HepG2 (cell line): ENCODE data around the gene ETFA. TPM values are rescaled to one million over a fixed set of nuclear protein-coding genes. Genes with fewer than 3 reads are reported as not detected.

Experiments used
- ATAC-seq: fragments of 200-7000 bp; cut with Tn5 transposase; 3 replicates; pipeline ENCODE4 v1.9.1; 2020; ENCODE audit warnings: mild to moderate bottlenecking, moderate library complexity
- BruUV-seq: library from RNA; stranded (reverse); fragments of 400-500 nt; replicated peaks from 2 replicates; lab custom pipeline; 2021; lab: Mats Ljungman, UMichigan
- CTCF ChIA-PET: fragments of 300-600 bp; formaldehyde crosslinking; extraction: SDS; loops from one replicate; lab custom pipeline; 2021; ENCODE audit warnings: low total read pairs, inconsistent platforms, low intra/inter-chr PET ratio; lab: Yijun Ruan, JAX
- POLR2A ChIA-PET: fragments of 350-600 bp; sonication (Branson Sonifier 250); formaldehyde crosslinking; loops from one replicate; lab custom pipeline; 2020; ENCODE audit warnings: antibody characterized with exemption, inconsistent platforms; lab: Yijun Ruan, JAX
- DNase-seq: peaks from one replicate; pipeline ENCODE4 v3.0.0-alpha.2; 2015; ENCODE audit warnings: low spot score
- FAIRE-seq: peaks from 3 replicates; lab custom pipeline; 2011; peaks lifted over from hg19 to GRCh38; lab: Jason Lieb, UNC
- H2AFZ ChIP-seq: one replicate; pipeline ENCODE4 v1.6.1; 2011; ENCODE audit warnings: low read length, inconsistent platforms
- H3K27ac ChIP-seq: fragments of 300-600 bp; 3 replicates; pipeline ENCODE4 v1.8.0; 2011; ENCODE audit warnings: mixed run types, mild to moderate bottlenecking, mixed read lengths, low read length, inconsistent platforms; ENCODE audit not compliant: insufficient read depth; ENCODE audit errors: extremely low read length
- H3K27me3 ChIP-seq, 2 experiments: fragments of 200-600 bp in 1 of 2; 2 replicates in 1 of 2; 3 replicates in 1 of 2; pipeline versions ENCODE4 v1.6.0 to v1.8.0; 2011; ENCODE audit warnings: low read length in 2 of 2, mild to moderate bottlenecking in 2 of 2, moderate library complexity in 2 of 2, inconsistent platforms in 1 of 2; ENCODE audit not compliant: insufficient read depth in 2 of 2, control insufficient read depth in 1 of 2
- H3K36me3 ChIP-seq, 2 experiments: fragments of 200-600 bp in 1 of 2; replicated peaks in 1 of 2; 2 replicates in 1 of 2; 3 replicates in 1 of 2; pipeline versions ENCODE4 v1.5.1 to v1.8.0; 2011; ENCODE audit warnings: low read length in 2 of 2, inconsistent platforms in 1 of 2; ENCODE audit not compliant: insufficient read depth in 2 of 2, control insufficient read depth in 1 of 2
- H3K4me1 ChIP-seq: 2 replicates; pipeline ENCODE4 v1.5.1; 2012; ENCODE audit warnings: low read length, inconsistent platforms; ENCODE audit not compliant: insufficient read depth
- H3K4me2 ChIP-seq: 2 replicates; pipeline ENCODE4 v1.6.0; 2011; ENCODE audit warnings: low read depth, low read length, inconsistent platforms
- H3K4me3 ChIP-seq, 3 experiments: fragments of 200-600 bp in 1 of 3; sonication (generic), shearing (Covaris generic) in 1 of 3; replicated peaks in 1 of 3; 2 replicates each; pipeline ENCODE4 v1.5.1; 2011 to 2016; ENCODE audit warnings: low read length in 3 of 3, inconsistent platforms in 2 of 3, low read depth in 2 of 3, mild to moderate bottlenecking in 2 of 3, control low read depth in 1 of 3, mixed read lengths in 1 of 3; ENCODE audit not compliant: insufficient read depth in 1 of 3
- H3K79me2 ChIP-seq: one replicate; pipeline ENCODE4 v1.6.1; 2011; ENCODE audit warnings: low read length, inconsistent platforms; ENCODE audit not compliant: insufficient read depth
- H3K9ac ChIP-seq: 2 replicates; pipeline ENCODE4 v1.6.0; 2011; ENCODE audit warnings: mild to moderate bottlenecking, low read depth, low read length, inconsistent platforms; ENCODE audit not compliant: insufficient read depth
- H3K9me3 ChIP-seq: 2 replicates; pipeline ENCODE4 v1.5.1; 2012; ENCODE audit warnings: mild to moderate bottlenecking, low read length
- H4K20me1 ChIP-seq: 2 replicates; pipeline ENCODE4 v1.6.0; 2011; ENCODE audit warnings: inconsistent platforms, mild to moderate bottlenecking, low read length, moderate library complexity; ENCODE audit not compliant: insufficient read depth
- FOXK2 ChIP-seq: fragments of 450-650 bp; IDR thresholded peaks from 2 replicates; pipeline ENCODE4 v1.6.1; 2016
- HNRNPL ChIP-seq: fragments of 200-400 bp; formaldehyde crosslinking; IDR thresholded peaks from 2 replicates; pipeline ENCODE4 v1.6.1; 2017; ENCODE audit warnings: mild to moderate bottlenecking, low read depth, low read length
- RAD21 ChIP-seq: fragments of 450-650 bp; formaldehyde crosslinking; IDR thresholded peaks from 2 replicates; pipeline ENCODE4 v1.5.0; 2020; ENCODE audit warnings: mild to moderate bottlenecking
- SMC3 ChIP-seq: IDR thresholded peaks from 2 replicates; pipeline ENCODE4 v1.6.1; 2011; ENCODE audit warnings: low read length, improper control_type of control experiment
- STAG1 ChIP-seq: sonication (generic); formaldehyde crosslinking; IDR thresholded peaks from 2 replicates; pipeline ENCODE4 v1.4.0; 2020; ENCODE audit warnings: missing genetic modification reagents
- ZNF747 ChIP-seq: sonication (generic); formaldehyde crosslinking; IDR thresholded peaks from 2 replicates; pipeline ENCODE4 v1.8.1; 2023; ENCODE audit warnings: missing genetic modification reagents, mild to moderate bottlenecking, borderline replicate concordance
- WGBS: methylation state at CpG from one replicate; pipeline ENCODE4 v1.1.6; 2017; ENCODE audit warnings: low lambda C conversion rate; 5-methylcytosine and 5-hydroxymethylcytosine counted together
- in situ Hi-C: cut with HindIII; loops from 2 replicates; pipeline ENCODE4 v1.10.0; 2017; ENCODE audit warnings: low pct_unique_long_range_greater_than_20kb; ENCODE audit not compliant: extremely low pct_ligation_motif_present
- intact Hi-C: fragments of 100-400 bp; cut with micrococcal nuclease; formaldehyde crosslinking; loops from one replicate; pipeline ENCODE4 v1.10.0; 2022; ENCODE audit not compliant: unreplicated experiment
- polyA plus RNA-seq, 8 experiments: library from polyadenylated mRNA; depleted of rRNA in 3 of 8; stranded (reverse) in 7 of 8; unstranded in 1 of 8; fragments of >200 nt; fragmentation: Illumina TruSeq in 4 of 8; extraction: Trizol in 4 of 8; gene quantifications; 2 replicates each; pipeline versions ENCODE4 v1.2.1 to v1.2.3, GENCODE V29; 2011 to 2016; ENCODE audit warnings: low read depth in 4 of 8, missing spikeins in 1 of 8, mixed read lengths in 1 of 8; ENCODE audit not compliant: insufficient read depth in 1 of 8
- total RNA-seq, 5 experiments: library from RNA; depleted of rRNA; stranded (reverse); fragments of >200 nt; fragmentation: Illumina TruSeq; extraction: Trizol; gene quantifications; 2 replicates each; pipeline ENCODE4 v1.2.3, GENCODE V29; 2016; ENCODE audit warnings: low read depth in 1 of 5
- TF ChIP-seq, protein P1 (sequence below): IDR thresholded peaks from 2 replicates; pipeline ENCODE4 v1.4.0; 2020; ENCODE audit warnings: mild to moderate bottlenecking, missing genetic modification reagents
- TF ChIP-seq, protein P2 (sequence below): sonication (generic); formaldehyde crosslinking; IDR thresholded peaks from 2 replicates; pipeline ENCODE4 v1.4.0; 2020; ENCODE audit warnings: missing genetic modification reagents; ENCODE audit errors: not compliant biosample characterization
- TF ChIP-seq, protein P3 (sequence below): sonication (generic); formaldehyde crosslinking; IDR thresholded peaks from 2 replicates; pipeline ENCODE4 v1.4.0; 2020; ENCODE audit warnings: missing genetic modification reagents, borderline replicate concordance
- TF ChIP-seq, protein P4 (sequence below): sonication (generic); formaldehyde crosslinking; IDR thresholded peaks from 2 replicates; pipeline ENCODE4 v1.8.1; 2023; ENCODE audit warnings: mild to moderate bottlenecking, missing genetic modification reagents
- TF ChIP-seq, protein P5 (sequence below): sonication (generic); formaldehyde crosslinking; IDR thresholded peaks from 2 replicates; pipeline ENCODE4 v1.8.0; 2022; ENCODE audit warnings: missing genetic modification reagents, mild to moderate bottlenecking, borderline replicate concordance

ETFA gene
- total and polyA plus RNA-seq, 2 of the 13 experiments (the other 11 are each of a cell fraction or from before 2014, with no cell fraction given) = 291 to 396 TPM

DNA sequence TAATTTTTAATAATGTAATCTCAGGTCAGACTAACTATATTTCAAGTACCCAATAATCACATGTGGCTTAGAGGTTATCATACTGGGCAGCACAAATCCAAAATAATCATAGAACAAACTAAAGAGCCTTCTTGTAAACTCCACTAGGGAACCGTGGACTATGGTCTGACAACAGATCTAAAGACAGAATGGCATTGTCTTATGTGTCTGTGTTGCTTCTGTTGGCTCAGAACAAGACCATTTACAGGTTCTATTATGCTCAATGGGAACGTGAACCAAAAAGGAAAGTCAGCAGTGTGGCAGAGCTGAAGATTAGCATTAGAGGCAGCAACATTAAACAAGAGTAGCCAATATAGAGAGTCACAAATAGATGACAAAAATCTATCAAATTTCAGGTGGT is 74.9 kb downstream of the ETFA start (continued):
- TF ChIP-seq, protein P1, sequence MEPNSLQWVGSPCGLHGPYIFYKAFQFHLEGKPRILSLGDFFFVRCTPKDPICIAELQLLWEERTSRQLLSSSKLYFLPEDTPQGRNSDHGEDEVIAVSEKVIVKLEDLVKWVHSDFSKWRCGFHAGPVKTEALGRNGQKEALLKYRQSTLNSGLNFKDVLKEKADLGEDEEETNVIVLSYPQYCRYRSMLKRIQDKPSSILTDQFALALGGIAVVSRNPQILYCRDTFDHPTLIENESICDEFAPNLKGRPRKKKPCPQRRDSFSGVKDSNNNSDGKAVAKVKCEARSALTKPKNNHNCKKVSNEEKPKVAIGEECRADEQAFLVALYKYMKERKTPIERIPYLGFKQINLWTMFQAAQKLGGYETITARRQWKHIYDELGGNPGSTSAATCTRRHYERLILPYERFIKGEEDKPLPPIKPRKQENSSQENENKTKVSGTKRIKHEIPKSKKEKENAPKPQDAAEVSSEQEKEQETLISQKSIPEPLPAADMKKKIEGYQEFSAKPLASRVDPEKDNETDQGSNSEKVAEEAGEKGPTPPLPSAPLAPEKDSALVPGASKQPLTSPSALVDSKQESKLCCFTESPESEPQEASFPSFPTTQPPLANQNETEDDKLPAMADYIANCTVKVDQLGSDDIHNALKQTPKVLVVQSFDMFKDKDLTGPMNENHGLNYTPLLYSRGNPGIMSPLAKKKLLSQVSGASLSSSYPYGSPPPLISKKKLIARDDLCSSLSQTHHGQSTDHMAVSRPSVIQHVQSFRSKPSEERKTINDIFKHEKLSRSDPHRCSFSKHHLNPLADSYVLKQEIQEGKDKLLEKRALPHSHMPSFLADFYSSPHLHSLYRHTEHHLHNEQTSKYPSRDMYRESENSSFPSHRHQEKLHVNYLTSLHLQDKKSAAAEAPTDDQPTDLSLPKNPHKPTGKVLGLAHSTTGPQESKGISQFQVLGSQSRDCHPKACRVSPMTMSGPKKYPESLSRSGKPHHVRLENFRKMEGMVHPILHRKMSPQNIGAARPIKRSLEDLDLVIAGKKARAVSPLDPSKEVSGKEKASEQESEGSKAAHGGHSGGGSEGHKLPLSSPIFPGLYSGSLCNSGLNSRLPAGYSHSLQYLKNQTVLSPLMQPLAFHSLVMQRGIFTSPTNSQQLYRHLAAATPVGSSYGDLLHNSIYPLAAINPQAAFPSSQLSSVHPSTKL (CRISPR knock-in tag) = peak; percentile 74
- TF ChIP-seq, protein P2, sequence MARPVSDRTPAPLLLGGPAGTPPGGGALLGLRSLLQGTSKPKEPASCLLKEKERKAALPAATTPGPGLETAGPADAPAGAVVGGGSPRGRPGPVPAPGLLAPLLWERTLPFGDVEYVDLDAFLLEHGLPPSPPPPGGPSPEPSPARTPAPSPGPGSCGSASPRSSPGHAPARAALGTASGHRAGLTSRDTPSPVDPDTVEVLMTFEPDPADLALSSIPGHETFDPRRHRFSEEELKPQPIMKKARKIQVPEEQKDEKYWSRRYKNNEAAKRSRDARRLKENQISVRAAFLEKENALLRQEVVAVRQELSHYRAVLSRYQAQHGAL (CRISPR knock-in tag) = no peak
- TF ChIP-seq, protein P3, sequence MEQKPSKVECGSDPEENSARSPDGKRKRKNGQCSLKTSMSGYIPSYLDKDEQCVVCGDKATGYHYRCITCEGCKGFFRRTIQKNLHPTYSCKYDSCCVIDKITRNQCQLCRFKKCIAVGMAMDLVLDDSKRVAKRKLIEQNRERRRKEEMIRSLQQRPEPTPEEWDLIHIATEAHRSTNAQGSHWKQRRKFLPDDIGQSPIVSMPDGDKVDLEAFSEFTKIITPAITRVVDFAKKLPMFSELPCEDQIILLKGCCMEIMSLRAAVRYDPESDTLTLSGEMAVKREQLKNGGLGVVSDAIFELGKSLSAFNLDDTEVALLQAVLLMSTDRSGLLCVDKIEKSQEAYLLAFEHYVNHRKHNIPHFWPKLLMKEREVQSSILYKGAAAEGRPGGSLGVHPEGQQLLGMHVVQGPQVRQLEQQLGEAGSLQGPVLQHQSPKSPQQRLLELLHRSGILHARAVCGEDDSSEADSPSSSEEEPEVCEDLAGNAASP (CRISPR knock-in tag) = no peak

DNA sequence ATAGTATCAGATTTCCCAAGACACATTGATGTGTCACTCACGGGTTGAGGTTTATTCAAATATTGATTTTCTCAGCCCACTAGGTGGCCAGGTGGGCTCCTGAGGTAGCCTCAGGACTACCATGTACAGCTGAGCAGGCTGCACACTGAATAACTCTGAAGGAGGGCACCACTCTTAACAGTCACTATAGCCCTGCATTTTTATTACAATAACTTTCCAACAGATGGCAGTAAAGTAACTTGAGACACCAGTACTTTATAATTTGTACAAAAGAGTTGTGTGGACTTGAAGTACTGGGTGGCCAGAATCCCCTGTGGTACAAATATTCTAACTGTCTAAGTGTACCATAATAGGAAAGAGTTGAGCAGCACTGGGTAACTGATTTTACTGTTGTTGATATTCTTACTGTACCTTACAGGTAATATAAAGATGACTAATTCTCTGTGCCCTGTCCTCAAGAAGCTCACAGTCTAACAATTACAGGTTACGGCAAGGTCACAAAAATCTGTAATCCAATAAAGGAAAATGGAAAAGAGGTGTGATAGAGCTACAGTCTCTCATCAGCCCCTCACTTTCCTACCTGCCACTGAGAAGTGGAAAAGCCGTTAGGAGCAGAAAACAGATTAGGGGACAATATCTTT is 76.0 kb downstream of the ETFA start:
- peaks cover 51% of the 10 kb centered on the region for H3K4me1 ChIP-seq
- ATAC-seq (peak; percentile 90), DNase-seq (peak; percentile 42), FAIRE-seq (peak; percentile 72)
- ChIA-PET POLR2A (interaction anchor here (0.7 to 2.8 kb wide), 3 partner anchors 76 to 101 kb away, joined by 3 to 14 read pairs (median 4); partner anchors contain the start of genes ETFA and ISL2), CTCF (interaction anchor here (1.0 kb wide), 1 partner anchor 606 kb away, joined by 3 read pairs; no protein-coding TSS in a partner anchor)
- WGBS = 72% methylated on average over 3 of the region's 3 CpGs
- H3K9me3 ChIP-seq = no peaks in the 10 kb centered on the region
- peaks cover 2% of the 10 kb centered on the region for H3K79me2 ChIP-seq
- intact Hi-C loops (loop anchor here (5.0 kb wide), 2 partner anchors 52 to 97 kb away; no protein-coding TSS in a partner anchor), in situ Hi-C loops (loop anchor here (5.0 kb wide), 1 partner anchor 97 kb away; no protein-coding TSS in a partner anchor)
- no peak overlapping the region for H3K4me2 ChIP-seq
- H3K36me3 ChIP-seq = peaks cover 10 to 14% of the 10 kb centered on the region in 2 experiments; a peak in 4 of 5 replicates
- no peak overlapping the region for H3K9ac ChIP-seq
- H2AFZ ChIP-seq = no peak overlapping the region
- H3K27me3 ChIP-seq = no peaks in the 10 kb centered on the region
- H4K20me1 ChIP-seq = peaks cover 4% of the 10 kb centered on the region
- peak overlapping the region; percentile 35 for H3K27ac ChIP-seq
- BruUV-seq = no TSS peak
- H3K4me3 ChIP-seq = no peak overlapping the region
- TF ChIP-seq, protein P4, sequence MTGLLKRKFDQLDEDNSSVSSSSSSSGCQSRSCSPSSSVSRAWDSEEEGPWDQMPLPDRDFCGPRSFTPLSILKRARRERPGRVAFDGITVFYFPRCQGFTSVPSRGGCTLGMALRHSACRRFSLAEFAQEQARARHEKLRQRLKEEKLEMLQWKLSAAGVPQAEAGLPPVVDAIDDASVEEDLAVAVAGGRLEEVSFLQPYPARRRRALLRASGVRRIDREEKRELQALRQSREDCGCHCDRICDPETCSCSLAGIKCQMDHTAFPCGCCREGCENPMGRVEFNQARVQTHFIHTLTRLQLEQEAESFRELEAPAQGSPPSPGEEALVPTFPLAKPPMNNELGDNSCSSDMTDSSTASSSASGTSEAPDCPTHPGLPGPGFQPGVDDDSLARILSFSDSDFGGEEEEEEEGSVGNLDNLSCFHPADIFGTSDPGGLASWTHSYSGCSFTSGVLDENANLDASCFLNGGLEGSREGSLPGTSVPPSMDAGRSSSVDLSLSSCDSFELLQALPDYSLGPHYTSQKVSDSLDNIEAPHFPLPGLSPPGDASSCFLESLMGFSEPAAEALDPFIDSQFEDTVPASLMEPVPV (CRISPR knock-in tag) = no peak
- peak; percentile 67 for TF ChIP-seq STAG1
- TF ChIP-seq FOXK2 = no peak
- no peak for TF ChIP-seq HNRNPL
- TF ChIP-seq ZNF747 (CRISPR knock-in tag) = no peak
- TF ChIP-seq, protein P5, sequence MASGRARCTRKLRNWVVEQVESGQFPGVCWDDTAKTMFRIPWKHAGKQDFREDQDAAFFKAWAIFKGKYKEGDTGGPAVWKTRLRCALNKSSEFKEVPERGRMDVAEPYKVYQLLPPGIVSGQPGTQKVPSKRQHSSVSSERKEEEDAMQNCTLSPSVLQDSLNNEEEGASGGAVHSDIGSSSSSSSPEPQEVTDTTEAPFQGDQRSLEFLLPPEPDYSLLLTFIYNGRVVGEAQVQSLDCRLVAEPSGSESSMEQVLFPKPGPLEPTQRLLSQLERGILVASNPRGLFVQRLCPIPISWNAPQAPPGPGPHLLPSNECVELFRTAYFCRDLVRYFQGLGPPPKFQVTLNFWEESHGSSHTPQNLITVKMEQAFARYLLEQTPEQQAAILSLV (CRISPR knock-in tag) = no peak
- TF ChIP-seq SMC3 = peak; percentile 39
- peak; percentile 32; the same call in 1 of the 2 replicates for TF ChIP-seq RAD21
